Forelimb muscle (tissue), 1 donor: ENCODE data around the gene ASB17. TPM values are rescaled to one million over a fixed set of nuclear protein-coding genes. Genes with fewer than 3 reads are reported as not detected.
"Not testable (repeated sequence)": the region's sequence is repeated elsewhere in the genome, so short reads cannot be mapped to it uniquely, and the experiment has no call there.

Experiments
- DNase-seq: peaks from one replicate; pipeline ENCODE4 v3.0.0-alpha.2; 2013; ENCODE audit warnings: low read depth
- polyA plus RNA-seq: library from polyadenylated mRNA; unstranded; fragments of 120-200 nt; gene quantifications from one replicate; pipeline ENCODE4 v1.2.1, GENCODE V29; 2013; ENCODE audit not compliant: insufficient read length

ASB17 gene, protein sequence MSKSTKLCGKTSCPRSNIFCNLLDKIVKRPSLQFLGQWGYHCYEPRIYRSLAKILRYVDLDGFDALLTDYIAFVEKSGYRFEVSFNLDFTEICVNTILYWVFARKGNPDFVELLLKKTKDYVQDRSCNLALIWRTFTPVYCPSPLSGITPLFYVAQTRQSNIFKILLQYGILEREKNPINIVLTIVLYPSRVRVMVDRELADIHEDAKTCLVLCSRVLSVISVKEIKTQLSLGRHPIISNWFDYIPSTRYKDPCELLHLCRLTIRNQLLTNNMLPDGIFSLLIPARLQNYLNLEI
- not detected for polyA plus RNA-seq

DNA sequence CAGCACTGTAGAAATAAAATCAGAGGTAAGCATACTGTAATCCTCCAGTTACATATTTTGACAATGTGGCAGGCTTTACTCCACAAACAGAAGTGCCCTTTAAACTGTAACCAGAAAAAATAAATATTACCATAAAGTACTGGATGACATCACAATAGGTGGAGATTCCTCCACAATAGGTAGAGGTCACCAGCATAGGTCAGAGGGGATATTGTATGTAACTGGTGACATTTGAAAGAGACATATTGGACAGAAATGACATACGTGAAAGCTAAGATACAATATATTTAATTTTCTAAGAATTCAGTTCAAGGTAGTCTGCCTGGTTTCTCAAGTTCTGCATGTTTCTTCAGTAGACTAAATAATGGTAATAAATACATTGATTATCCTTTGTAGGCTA is at the start of gene ASB17:
ASB17 (minus strand) TSS at position 101 of the 400 bp plus-strand sequence. CDS start 113 bp downstream, outside the sequence.
- DNase-seq, result no peak

DNA sequence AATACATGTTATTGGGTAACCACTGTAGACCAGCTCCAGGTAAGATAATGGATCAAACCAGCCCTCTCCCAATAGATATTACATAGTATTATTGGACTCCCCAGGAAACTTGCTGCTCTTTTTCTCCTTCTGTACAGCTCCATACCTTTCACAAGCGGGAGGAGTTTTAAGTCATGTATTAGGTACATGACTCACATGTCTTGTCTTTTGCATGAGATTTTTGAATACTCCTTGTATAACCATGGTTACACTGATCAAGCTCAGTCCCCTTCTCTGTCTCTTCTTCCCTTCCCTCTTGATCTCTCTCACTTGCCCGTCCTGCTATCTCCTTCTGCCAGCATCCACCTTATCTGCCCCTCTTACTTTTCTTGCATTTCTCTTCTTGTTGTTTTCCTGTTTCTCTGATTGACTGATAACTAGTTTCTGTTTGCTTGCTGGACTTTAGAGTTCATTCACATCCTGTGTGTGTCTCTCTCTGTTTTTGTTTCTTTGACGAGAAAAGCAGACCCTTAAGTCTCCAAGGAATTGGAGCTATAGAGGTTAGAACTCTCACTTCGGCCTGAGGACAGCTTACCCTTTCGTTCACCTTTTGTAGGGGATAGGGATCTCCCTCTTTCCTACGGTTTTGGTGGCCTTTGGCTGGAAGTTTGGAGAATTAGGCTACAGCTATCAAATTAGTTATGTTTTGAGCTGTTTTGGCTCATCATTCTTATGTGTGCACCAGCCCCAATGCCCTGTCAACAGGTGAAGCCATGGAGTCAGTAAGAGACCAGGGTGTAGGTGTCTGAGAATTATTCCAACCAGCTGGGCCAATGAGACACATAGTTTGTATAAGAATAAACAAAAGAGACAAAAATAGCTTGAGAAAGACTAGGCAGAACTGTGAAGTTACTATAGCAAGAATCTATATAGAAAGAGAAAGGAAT is 49.0 kb upstream of the ASB17 start:
- no peak for DNase-seq

DNA sequence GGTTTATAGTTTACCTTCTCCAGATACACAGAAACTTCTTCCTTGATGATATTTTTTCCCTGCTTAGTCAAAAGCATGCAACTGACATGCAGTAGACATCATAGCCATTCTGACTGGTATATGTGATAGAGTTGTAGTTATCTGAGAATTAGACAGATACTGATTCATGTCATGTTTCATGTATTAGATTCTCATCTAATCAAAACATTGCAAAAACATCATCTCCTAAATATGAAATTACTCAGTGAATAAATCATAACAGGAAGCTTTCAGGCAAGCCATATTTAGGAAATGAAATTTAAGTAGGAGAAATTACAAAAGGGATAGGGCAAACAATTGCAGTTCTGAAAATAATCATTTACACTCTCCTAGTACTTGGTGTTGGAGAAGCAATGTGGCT is 38.4 kb upstream of the ASB17 start:
- DNase-seq, result no peak

DNA sequence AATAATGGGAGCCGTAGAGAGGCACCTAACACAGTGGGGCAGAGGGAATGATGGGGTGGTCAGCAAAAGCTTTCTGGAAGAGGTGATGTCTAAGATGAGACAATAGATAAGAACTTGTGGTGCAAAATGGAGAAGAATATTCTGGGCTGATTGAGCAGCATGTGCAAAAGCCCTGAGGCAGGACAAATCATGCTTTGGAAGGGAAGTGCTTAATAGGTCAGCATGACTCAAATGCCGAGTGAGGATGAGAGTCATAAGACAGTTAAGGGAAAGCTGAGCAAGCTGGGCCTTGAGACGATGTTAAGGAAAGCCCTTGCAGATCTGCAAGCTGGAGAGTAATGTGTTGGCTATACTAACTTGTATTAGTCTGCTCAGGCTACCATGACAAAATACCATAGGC is 37.3 kb upstream of the ASB17 start:
- DNase-seq, result no peak

DNA sequence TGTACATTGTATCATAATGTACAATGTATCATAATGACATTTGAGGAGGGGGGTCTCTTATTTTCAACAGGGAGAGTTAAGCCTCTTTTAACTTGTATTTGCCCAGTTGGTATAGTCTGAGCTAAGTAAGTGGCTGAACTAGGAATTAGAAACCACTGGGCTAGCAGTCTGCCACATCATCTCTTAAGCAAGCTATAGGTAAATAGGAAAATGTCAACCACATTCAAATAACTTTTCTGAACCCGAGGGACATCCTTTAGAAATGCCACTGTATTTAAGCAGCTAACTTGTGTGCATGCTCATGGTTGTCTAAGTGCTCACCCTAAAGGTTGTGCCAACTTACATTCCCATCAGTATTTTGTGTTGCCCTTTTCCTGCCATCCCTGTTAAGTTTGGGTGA is 35.5 kb upstream of the ASB17 start:
- no peak for DNase-seq

DNA sequence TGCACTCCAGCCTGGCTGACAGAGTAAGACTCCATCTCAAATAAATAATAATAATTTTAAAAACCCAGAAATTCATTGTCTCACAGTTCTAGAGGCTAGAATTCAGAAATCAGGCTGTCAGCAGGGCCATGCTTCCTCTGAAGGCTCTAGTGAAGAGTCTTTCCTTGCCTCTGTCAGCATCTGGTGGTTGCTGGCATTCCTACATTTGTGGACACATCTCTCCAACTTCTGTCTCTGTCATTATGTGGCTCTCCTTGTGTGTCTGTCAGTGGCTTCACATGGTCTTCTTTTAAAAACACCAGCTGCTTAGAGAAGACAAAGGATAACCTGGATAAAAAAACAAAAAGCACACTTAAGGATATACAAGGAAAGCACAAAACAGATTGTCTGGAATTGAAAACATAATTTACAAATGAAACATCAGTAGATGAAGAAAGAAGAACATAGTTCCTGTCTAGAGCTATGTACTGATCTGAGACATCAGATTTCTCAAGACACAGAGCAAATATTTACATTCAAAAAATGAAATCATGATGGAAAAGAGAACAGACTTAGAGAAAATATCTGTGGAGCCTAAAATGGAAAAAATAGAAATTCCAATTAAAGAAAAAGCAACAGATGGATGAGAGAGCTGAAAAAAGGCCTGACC is 32.7 kb upstream of the ASB17 start:
- DNase-seq, result no peak

DNA sequence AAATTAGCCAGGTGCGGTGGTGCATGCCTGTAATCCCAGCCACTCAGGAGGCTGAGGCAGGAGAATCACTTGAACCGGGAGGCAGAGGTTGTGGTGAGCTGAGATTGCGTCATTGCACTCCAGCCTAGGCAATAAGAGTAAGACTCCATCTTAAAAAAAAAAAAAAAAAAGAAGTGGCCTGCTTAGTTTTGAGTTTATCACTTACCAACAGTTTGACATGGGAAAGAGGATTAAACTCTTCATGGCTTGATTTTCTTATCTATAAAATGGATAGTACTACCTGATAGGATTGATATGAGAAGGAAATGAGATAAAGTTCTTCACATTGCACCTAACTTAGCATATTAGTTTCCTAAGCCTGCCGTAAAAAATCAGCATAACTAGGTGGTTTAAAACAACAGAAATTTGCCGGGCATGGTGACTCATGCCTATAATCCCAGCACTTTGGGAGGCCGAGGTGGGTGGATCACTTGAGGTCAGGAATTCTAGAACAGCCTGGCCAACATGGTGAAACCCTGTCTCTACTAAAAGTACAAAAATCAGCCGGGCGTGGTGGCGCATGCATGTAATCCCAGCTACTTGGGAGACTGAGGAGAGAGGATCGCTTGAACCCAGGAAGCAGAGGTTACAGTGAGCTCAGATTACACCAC is 32.0 kb upstream of the ASB17 start:
- DNase-seq, result not testable (repeated sequence)

DNA sequence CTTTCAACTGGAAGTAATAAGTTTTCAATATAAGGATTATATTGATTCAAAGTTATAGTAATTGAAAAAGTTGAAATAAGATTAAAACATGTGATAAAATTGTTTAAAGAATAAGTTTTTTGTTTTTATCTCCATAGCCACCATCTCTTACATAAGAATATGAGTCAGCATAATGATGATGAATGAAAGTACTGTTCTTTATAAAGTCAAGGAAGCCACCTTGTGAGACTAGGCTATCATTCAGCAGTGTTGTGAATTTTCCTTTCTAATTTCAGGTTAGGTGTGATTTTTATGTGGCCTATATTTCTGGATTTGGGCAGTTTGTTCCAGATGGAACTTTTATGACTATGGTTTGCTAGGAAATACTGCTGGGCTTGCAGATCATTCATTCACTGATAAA is 22.4 kb upstream of the ASB17 start:
- DNase-seq, result no peak

DNA sequence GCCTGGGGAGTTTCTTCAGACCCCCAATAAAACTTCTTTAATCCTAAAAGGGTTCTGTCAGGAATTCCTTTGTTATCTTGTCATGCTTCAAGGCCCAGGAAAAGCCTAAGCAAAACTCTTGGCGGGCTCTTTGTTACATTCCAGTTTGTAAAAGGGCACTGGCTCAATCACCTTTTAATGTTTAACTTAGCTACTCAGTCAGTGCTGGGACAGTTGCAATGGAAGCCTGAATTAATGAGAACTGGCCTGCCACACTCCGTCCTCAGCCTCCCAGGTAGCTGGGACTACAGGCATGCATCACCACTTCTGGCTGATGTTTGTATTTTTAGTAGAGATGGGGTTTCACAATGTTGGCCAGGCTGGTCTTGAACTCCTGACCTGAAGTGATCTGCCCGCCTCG is 21.3 kb upstream of the ASB17 start:
- no peak for DNase-seq

DNA sequence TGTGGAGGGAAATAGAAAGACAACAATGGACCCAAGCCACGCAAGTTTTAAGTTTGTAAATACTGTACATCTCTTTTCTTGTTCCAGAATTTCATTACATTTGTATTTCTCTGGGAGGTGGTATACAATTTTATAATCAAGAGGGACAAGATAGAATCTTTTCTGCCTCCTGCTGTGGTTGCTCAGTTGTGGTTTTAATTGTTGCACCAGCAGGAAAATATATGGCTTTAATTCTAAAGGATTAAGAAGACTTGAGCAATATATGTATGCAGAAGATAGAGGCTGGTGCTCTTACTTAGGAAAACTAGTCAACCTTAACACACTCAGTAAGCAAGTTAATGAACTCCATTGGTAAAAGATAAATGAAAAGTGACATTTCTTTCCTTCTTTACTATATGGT is 19.8 kb upstream of the ASB17 start:
- no peak for DNase-seq

DNA sequence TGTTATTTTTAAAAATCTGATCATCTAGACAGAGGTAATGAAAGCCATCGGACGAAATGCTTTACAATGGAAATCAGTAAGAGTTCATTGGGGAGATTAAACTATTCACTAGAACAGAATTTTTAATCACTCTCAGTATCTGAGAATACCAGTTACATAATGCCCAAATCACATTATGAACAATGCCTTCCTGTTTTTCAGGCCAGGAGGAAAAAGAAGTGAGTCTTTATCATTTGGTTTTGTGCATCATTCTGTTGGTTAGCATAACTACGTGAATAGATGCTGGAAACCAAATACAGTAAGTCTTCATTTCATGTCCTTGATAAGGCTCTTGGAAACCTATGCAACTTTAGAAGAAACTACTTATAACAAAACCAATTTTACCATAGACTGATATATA is 18.0 kb upstream of the ASB17 start:
- no peak for DNase-seq

DNA sequence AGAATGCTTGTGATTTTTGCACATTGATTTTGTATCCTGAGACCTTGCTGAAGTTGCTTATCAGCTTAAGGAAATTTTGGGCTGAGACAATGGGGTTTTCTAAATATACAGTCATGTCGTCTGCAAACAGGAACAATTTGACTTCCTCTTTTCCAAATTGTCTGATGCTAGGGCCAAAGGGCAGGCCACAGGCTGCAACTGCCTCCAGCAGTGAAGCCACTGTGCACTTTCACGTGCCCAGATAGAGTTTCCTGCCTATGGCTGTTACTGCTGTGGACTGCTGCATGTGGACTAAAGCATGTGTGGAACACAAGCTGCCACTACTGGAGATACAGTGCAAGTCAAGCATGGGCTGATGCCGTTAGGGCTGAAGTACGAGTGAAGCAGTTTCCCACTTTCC is 10.8 kb upstream of the ASB17 start:
- DNase-seq, result not testable (repeated sequence)

DNA sequence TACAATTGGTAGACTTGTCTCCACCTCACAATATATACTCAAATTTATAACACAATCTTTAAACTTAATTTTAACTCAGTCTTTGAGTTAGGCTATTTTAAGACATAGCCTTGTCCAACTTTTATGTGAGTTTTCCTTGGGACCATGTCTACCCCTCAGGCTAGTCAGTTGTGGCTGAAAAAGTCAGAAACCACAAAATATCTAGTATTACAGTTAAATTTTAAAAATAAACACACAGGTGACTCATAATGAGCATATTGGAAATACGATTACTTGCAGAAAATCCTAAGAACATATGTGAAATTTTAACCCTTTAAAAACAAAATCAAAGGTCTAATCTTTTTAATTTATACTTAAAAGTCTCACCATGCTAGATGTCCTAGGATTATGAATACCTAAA is 4.8 kb upstream of the ASB17 start:
- no peak for DNase-seq

DNA sequence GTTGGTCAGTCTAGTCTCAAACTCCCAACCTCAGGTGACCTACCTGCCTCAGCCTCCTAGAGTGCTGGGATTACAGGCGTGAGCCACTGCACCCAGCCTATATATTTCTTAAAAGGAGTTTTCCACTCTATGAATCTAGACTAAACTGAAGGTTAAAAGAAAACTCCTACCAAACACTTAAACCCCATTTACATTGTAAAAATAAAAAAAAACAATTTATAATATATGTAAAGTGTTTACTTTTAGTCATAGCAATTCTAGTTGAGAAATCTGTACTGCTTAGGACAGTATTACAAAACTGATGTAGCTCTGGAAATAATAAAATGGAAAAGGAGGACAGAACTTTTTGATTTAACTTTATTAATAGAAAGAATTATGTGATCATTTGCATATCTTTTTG is 9.5 kb downstream of the ASB17 start:
- DNase-seq, result no peak

DNA sequence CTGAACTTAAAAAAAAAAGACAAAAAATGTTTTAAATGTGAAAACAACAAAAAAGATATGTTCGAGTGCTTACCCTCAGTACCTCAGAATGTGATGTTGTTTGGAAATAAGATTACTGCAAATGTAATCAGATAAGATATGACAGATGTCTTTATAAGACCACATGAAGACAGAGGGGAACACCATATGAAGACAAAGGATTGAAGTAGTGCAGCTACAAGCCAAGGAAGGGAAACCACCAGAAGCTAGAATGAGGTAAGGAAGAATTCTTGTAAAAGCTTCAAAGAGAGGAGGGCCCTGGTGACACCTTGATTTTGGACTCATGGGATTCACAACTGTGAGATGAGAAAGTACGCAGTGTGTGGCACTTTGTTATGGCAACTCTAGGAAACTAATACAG is 15.4 kb downstream of the ASB17 start:
- no peak for DNase-seq

DNA sequence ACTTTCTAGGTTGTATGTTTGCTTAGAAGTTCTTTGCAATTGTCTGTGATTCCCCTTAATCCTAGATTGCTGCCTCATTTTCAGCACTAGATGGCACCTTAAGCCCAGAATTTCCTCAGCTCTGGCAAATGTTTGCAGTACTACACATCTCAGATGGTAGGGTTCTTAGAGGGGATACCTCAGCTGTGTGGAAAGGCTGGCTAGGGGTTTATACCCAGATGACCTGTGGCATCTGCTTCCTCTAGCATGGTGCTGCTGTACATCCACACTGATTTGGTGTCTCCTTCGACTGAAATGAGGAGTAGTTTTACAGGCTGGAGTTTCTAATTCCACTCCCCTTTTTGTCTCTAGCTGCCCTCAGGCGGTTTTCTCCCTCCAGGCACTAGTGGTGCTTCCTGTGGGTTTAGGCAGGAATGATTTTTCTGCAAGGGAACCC is 23.5 kb downstream of the ASB17 start:
- peak; percentile 8 for DNase-seq

DNA sequence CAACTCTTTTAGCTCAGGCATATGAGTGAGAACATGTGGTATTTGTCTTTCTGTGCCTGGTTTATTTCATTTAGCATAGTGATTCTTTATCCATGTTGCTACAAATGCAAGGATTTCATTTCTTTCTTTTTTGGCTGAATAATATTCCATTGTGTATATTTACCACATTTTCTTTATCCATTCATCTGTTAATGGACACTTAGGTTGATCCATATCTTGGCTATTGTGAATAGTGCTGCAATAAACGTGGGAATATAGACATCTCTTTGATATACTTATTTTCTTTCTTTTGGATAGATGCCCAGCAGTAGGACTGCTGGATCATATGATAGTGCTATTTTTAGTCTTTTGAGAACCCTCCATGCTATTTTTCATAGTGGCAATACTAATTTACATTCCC is 30.8 kb downstream of the ASB17 start:
- DNase-seq, result no peak

DNA sequence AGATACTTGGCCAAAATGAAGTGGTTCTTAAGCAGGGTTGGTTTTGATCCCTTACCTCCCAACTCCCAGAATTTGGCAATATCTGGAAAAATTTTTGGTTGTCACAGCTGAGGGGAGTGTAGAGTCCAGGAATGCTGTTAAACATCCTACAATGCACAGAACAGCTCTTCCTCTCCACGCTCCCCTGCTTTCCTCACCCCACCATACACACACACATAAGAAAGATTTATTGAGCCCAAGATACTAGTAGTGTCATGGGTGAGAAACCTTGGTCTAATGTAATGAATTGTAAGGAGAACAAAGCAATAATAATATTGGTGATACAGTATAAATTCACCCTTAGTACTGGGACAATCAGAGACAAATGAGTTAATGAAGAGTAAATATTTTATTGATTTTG is 47.8 kb downstream of the ASB17 start:
- no peak for DNase-seq

DNA sequence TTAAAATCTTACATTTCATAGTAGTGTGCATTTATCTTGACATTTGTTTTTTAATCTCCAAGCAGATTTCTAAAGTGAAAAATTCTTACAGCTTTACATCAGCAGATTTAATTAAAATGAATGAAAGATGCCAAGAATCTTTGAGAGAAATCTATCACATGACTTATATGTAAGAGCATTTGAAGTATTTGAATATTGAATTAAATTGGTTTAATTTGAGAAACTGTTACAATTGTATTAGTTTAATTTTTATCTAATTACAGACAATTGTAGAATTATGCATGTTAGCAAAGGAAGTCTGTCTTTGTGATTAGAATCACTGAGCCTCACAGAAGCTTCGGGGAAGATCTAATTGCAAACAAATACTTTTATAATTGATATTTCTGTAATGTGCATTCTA is 52.2 kb downstream of the ASB17 start:
- DNase-seq, result no peak

DNA sequence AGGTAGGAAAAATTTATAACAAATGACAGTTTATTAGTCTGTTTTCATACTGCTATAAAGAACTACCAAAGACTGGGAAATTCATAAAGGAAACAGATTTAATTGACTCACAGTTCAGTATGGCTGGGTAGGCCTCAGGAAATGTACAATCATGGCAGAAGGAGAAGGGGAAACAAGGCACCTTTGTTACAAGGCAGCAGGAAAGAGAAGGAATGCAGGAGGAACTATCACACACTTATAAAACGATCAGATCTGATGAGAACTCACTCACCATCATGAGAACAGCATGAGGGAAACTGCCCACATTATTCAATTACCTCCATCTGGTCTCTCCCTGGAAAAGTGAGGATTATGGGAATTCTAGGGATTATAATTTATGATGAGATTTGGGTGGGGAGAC is 61.3 kb downstream of the ASB17 start:
- DNase-seq, result no peak
